ENCODE measurements around the gene LRMDA.

Gene LRMDA

GRCh38 chr10:76080451-76080850 lies 649.0 kb downstream of the LRMDA start:
- DNase-seq: no peak

GRCh38 chr10:76080991-76081390 lies 649.6 kb downstream of the LRMDA start:
- no peak for DNase-seq

- DNase-seq: no peak
Observed at GRCh38 chr10:76082232-76082631, 650.8 kb downstream of the LRMDA start.

GRCh38 chr10:76082956-76083355 lies 651.5 kb downstream of the LRMDA start:
- no peak for DNase-seq

GRCh38 chr10:76085002-76085816 lies 653.8 kb downstream of the LRMDA start:
- DNase-seq: no peak

- no peak for DNase-seq
Observed at GRCh38 chr10:76085817-76086167, 654.4 kb downstream of the LRMDA start.

GRCh38 chr10:76086170-76086760 lies 654.8 kb downstream of the LRMDA start:
- DNase-seq: no peak

- DNase-seq: peak; percentile 10
Observed at GRCh38 chr10:76086761-76087639, 655.6 kb downstream of the LRMDA start.

- no peak for DNase-seq
Observed at GRCh38 chr10:76088008-76088407, 656.6 kb downstream of the LRMDA start.

GRCh38 chr10:76088980-76089379 lies 657.6 kb downstream of the LRMDA start:
- DNase-seq: no peak

- no peak for DNase-seq
Observed at GRCh38 chr10:76089556-76090180, 658.2 kb downstream of the LRMDA start.

GRCh38 chr10:76091926-76092325 lies 660.5 kb downstream of the LRMDA start:
- DNase-seq: no peak

- no peak for DNase-seq
Observed at GRCh38 chr10:76106611-76107010, 675.2 kb downstream of the LRMDA start.

- no peak for DNase-seq
Observed at GRCh38 chr10:76108563-76109359, 677.3 kb downstream of the LRMDA start.

GRCh38 chr10:76111404-76111803 lies 680.0 kb downstream of the LRMDA start:
- no peak for DNase-seq

- no peak for DNase-seq
Observed at GRCh38 chr10:76111986-76112825, 680.8 kb downstream of the LRMDA start.

GRCh38 chr10:76112826-76113150 lies 681.4 kb downstream of the LRMDA start:
- DNase-seq: no peak

GRCh38 chr10:76113952-76114351 lies 682.5 kb downstream of the LRMDA start:
- DNase-seq: no peak

- DNase-seq: no peak
Observed at GRCh38 chr10:76114581-76115001, 683.2 kb downstream of the LRMDA start.

- DNase-seq: no peak
Observed at GRCh38 chr10:76115131-76115470, 683.7 kb downstream of the LRMDA start.

- no peak for DNase-seq
Observed at GRCh38 chr10:76115471-76116155, 684.2 kb downstream of the LRMDA start.

Data from activated CD4-positive, alpha-beta T cell treated with anti-CD3 and anti-CD28 coated beads, Interleukin-2, Interleukin-6, amounts not matched to agents 100 ng/mL and 50 ng/mL, durations not matched to agents 16 hours and 8 hours (primary cell).